Spleen (tissue), 11 donors: ENCODE results near the gene SPRYD7. TPM values are rescaled to one million over a fixed set of nuclear protein-coding genes. Genes with fewer than 3 reads are reported as not detected.

Source experiments
- DNase-seq: peaks from one replicate; pipeline ENCODE4 v3.0.0-alpha.2; 2020
- H3K27ac ChIP-seq, 8 donors: fragments of 200-600 bp; sonication (generic) in 7 of 8; 1 replicate in 4 of 8; 2 replicates in 4 of 8; pipeline versions ENCODE4 v1.5.0 to v1.8.0; 2016 to 2021; ENCODE audit warnings: inconsistent platforms in 4 of 8, mild to moderate bottlenecking in 4 of 8, moderate library complexity in 1 of 8
- H3K27me3 ChIP-seq, 7 donors: fragments of 200-600 bp; sonication (generic) in 6 of 7; replicated peaks in 1 of 7; 1 replicate in 4 of 7; 2 replicates in 3 of 7; pipeline versions ENCODE4 v1.5.0 to v1.8.0; 2016 to 2021; ENCODE audit warnings: inconsistent platforms in 3 of 7, mild to moderate bottlenecking in 1 of 7
- H3K36me3 ChIP-seq, 6 donors: fragments of 200-600 bp; sonication (generic) in 5 of 6; 1 replicate in 4 of 6; 2 replicates in 2 of 6; pipeline versions ENCODE4 v1.5.0 to v1.8.0; 2016 to 2021; ENCODE audit warnings: inconsistent platforms in 2 of 6
- H3K4me1 ChIP-seq, 6 donors: fragments of 200-600 bp; sonication (generic) in 5 of 6; 1 replicate in 3 of 6; 2 replicates in 3 of 6; pipeline versions ENCODE4 v1.5.0 to v1.8.0; 2016 to 2021; ENCODE audit warnings: inconsistent platforms in 3 of 6
- H3K4me3 ChIP-seq, 8 donors: fragments of 200-600 bp; sonication (generic) in 7 of 8; 1 replicate in 4 of 8; 2 replicates in 4 of 8; pipeline versions ENCODE4 v1.5.0 to v1.8.0; 2016 to 2021; ENCODE audit warnings: inconsistent platforms in 4 of 8, mild to moderate bottlenecking in 4 of 8, moderate library complexity in 2 of 8
- H3K9me3 ChIP-seq, 8 donors: fragments of 200-600 bp; sonication (generic) in 7 of 8; 1 replicate in 4 of 8; 2 replicates in 4 of 8; pipeline versions ENCODE4 v1.5.0 to v1.8.0; 2016 to 2021; ENCODE audit warnings: inconsistent platforms in 4 of 8
- CTCF ChIP-seq, 11 experiments: fragments of 200-600 bp in 7 of 11; fragments of 450-650 bp in 4 of 11; sonication (generic) in 4 of 11; IDR thresholded peaks in 8 of 11; conservative IDR thresholded peaks in 3 of 11; 1 replicate in 7 of 11; 2 replicates in 4 of 11; pipeline versions ENCODE4 v1.4.0 to v1.8.0; 2016 to 2021; ENCODE audit warnings: antibody characterized with exemption in 11 of 11, inconsistent platforms in 4 of 11, mild to moderate bottlenecking in 1 of 11
- POLR2A ChIP-seq, 3 donors: fragments of 450-650 bp; IDR thresholded peaks; one replicate each; pipeline ENCODE4 v1.5.1; 2017; ENCODE audit warnings: antibody characterized with exemption in 3 of 3, mild to moderate bottlenecking in 1 of 3
- POLR2AphosphoS5 ChIP-seq, 3 donors: sonication (generic); formaldehyde crosslinking; IDR thresholded peaks; one replicate each; pipeline ENCODE4 v1.5.1; 2017; ENCODE audit warnings: antibody characterized with exemption in 3 of 3
- WGBS, 5 donors: extraction: QIAGEN DNeasy Blood & Tissue Kit in 3 of 5; methylation state at CpG; one replicate each; pipeline versions ENCODE4 v1.1.5 to v1.1.7; 2013 to 2018; 5-methylcytosine and 5-hydroxymethylcytosine counted together
- intact Hi-C: fragments of 100-400 bp; cut with DNase I; formaldehyde crosslinking; loops from one replicate; pipeline ENCODE4 v1.15.0; 2023; ENCODE audit warnings: low total_unique reads
- polyA plus RNA-seq, 3 donors: library from polyadenylated mRNA; stranded (reverse); fragments of 200-250 nt; gene quantifications; one replicate each; pipeline ENCODE4 v1.2.1, GENCODE V29; 2013
- total RNA-seq, 7 donors: library from RNA; depleted of rRNA in 3 of 7; stranded (reverse); fragments of >200 nt in 3 of 7; fragmentation: NEBNext Ultra II Directional in 4 of 7; extraction: Animal tissue kit (Norgen Biotek cat#: 25700) in 4 of 7; gene quantifications; one replicate each; pipeline versions ENCODE4 v1.1.0 to v1.2.1, GENCODE V29; 2016 to 2021
- donor health status: healthy with polysubstance abuse.
- donor health status: DM: no; HTN: no; CAD: no; lungs with moderate emphysema.
- donor health status: DM: no; HTN: no; CAD: no.
- donor health status: Bipolar disorder and iron deficiency.
- donor health status: healthy.
- donor health status: DM: no; HTN: no; CAD: no.
- donor health status: DM: yes; HTN: yes; CAD: no.

The SPRYD7 gene
- total and polyA plus RNA-seq, 10 donors, result 3.5 to 7.7 (median 4.9) TPM

GRCh38 chr13:49895826-49896225, 40.3 kb downstream of the SPRYD7 start:
- Histone ChIP-seq H3K27me3 (no peaks in the 10 kb centered on the region), H3K4me1 (no peaks in the 10 kb centered on the region), H3K36me3 (no peaks in the 10 kb centered on the region), H3K27ac (no peak overlapping the region), H3K9me3 (no peaks in the 10 kb centered on the region), H3K4me3 (no peak overlapping the region)
- DNase-seq, result no peak
- no peak for TF ChIP-seq POLR2AphosphoS5 (IDR thresholded peaks at IDR 0.05)
- TF ChIP-seq CTCF (IDR thresholded peaks at IDR 0.05 in 8 of 11, conservative IDR thresholded peaks at IDR 0.05 in 3 of 11), result no peak
- TF ChIP-seq POLR2A (IDR thresholded peaks at IDR 0.05), result no peak
- intact Hi-C loops, result no loop called here
- WGBS, 5 donors, result 88 to 95% (median 92%) methylated on average over 4 of the region's 4 CpGs

GRCh38 chr13:49893591-49893990, 42.5 kb downstream of the SPRYD7 start:
- no peak overlapping the region for H3K4me3 ChIP-seq
- H3K27ac ChIP-seq, result no peak overlapping the region
- peaks cover 0 to 7% (median 3%) of the 10 kb centered on the region in 8 donors for H3K9me3 ChIP-seq
- no peaks in the 10 kb centered on the region for H3K27me3 ChIP-seq
- TF ChIP-seq POLR2AphosphoS5 (IDR thresholded peaks at IDR 0.05) (no peak), CTCF (IDR thresholded peaks at IDR 0.05 in 8 of 11, conservative IDR thresholded peaks at IDR 0.05 in 3 of 11) (no peak), POLR2A (IDR thresholded peaks at IDR 0.05) (no peak)
- no peaks in the 10 kb centered on the region for H3K4me1 ChIP-seq
- no peaks in the 10 kb centered on the region for H3K36me3 ChIP-seq
- 83 to 95% (median 90%) methylated on average over 3 of the region's 3 CpGs for WGBS, 5 donors
- intact Hi-C loops, result no loop called here
- DNase-seq, result no peak

GRCh38 chr13:49890376-49890775, 45.8 kb downstream of the SPRYD7 start:
- 88 to 96% (median 93%) methylated on average over 15 of the region's 15 CpGs for WGBS, 5 donors
- no peak for DNase-seq
- Histone ChIP-seq H3K27ac (no peak overlapping the region), H3K36me3 (no peaks in the 10 kb centered on the region), H3K4me1 (no peaks in the 10 kb centered on the region), H3K9me3 (peaks cover 0 to 17% (median 7%) of the 10 kb centered on the region in 8 donors), H3K27me3 (no peaks in the 10 kb centered on the region), H3K4me3 (no peak overlapping the region)
- intact Hi-C loops, result no loop called here
- TF ChIP-seq CTCF (IDR thresholded peaks at IDR 0.05 in 8 of 11, conservative IDR thresholded peaks at IDR 0.05 in 3 of 11) (no peak), POLR2AphosphoS5 (IDR thresholded peaks at IDR 0.05) (no peak), POLR2A (IDR thresholded peaks at IDR 0.05) (no peak)

- intact Hi-C loops, result no loop called here
- WGBS, 5 donors, result 93 to 100% (median 97%) methylated on average over 3 of the region's 3 CpGs
- Histone ChIP-seq H3K27ac (no peak overlapping the region), H3K9me3 (peaks cover 4 to 58% (median 43%) of the 10 kb centered on the region in 8 donors), H3K4me1 (no peaks in the 10 kb centered on the region), H3K36me3 (no peaks in the 10 kb centered on the region), H3K4me3 (no peak overlapping the region), H3K27me3 (peaks cover 0 to 10% (median 0%) of the 10 kb centered on the region in 7 donors)
- no peak for TF ChIP-seq POLR2A (IDR thresholded peaks at IDR 0.05)
- TF ChIP-seq CTCF (IDR thresholded peaks at IDR 0.05 in 8 of 11, conservative IDR thresholded peaks at IDR 0.05 in 3 of 11), result no peak
- TF ChIP-seq POLR2AphosphoS5 (IDR thresholded peaks at IDR 0.05), result no peak
- no peak for DNase-seq
Measured at GRCh38 chr13:49878682-49879081, 57.5 kb downstream of the SPRYD7 start.
